Karpas-422 (cell line): ENCODE data around the gene CXCR1. TPM values are rescaled to one million over a fixed set of nuclear protein-coding genes. Genes with fewer than 3 reads are reported as not detected.

Source experiments
- DNase-seq: peaks from one replicate; pipeline ENCODE4 v3.0.0-alpha.2; 2015
- H2AFZ ChIP-seq: fragments of 200-600 bp; sonication (generic); 2 replicates; pipeline ENCODE4 v1.6.1; 2014; ENCODE audit warnings: antibody characterized with exemption, low read length, mixed read lengths
- H3K27ac ChIP-seq: fragments of 200-600 bp; sonication (generic); 2 replicates; pipeline ENCODE4 v1.5.1; 2014; ENCODE audit warnings: mild to moderate bottlenecking, low read length, moderate library complexity
- H3K27me3 ChIP-seq: fragments of 200-600 bp; sonication (generic); 2 replicates; pipeline ENCODE4 v1.6.1; 2014; ENCODE audit warnings: low read length, mixed read lengths
- H3K36me3 ChIP-seq: fragments of 200-600 bp; sonication (generic); 2 replicates; pipeline ENCODE4 v1.6.1; 2014; ENCODE audit warnings: low read length, mixed read lengths; ENCODE audit not compliant: insufficient read depth
- H3K4me1 ChIP-seq: fragments of 200-600 bp; sonication (generic); 2 replicates; pipeline ENCODE4 v1.6.1; 2014; ENCODE audit warnings: mild to moderate bottlenecking, low read length, mixed read lengths
- H3K4me2 ChIP-seq: fragments of 200-600 bp; sonication (generic); 2 replicates; pipeline ENCODE4 v1.6.1; 2014; ENCODE audit warnings: low read length, low read depth, mild to moderate bottlenecking; ENCODE audit not compliant: poor library complexity, severe bottlenecking
- H3K4me3 ChIP-seq: fragments of 200-600 bp; sonication (generic); 2 replicates; pipeline ENCODE4 v1.5.1; 2014; ENCODE audit warnings: mild to moderate bottlenecking, antibody characterized with exemption, low read length, mixed read lengths
- H3K79me2 ChIP-seq: fragments of 200-600 bp; sonication (generic); 2 replicates; pipeline ENCODE4 v1.6.1; 2014; ENCODE audit warnings: mild to moderate bottlenecking, low read length, mixed read lengths
- H3K9ac ChIP-seq: fragments of 200-600 bp; sonication (generic); 2 replicates; pipeline ENCODE4 v1.6.0; 2014; ENCODE audit warnings: low read length
- H3K9me2 ChIP-seq: fragments of 200-600 bp; sonication (generic), shearing (Covaris generic); replicated peaks from 2 replicates; pipeline ENCODE4 v1.6.0; 2014; ENCODE audit warnings: mild to moderate bottlenecking, low read length, moderate library complexity; ENCODE audit not compliant: insufficient read depth
- H3K9me3 ChIP-seq: fragments of 300-700, 200-600 bp; sonication (generic); 2 replicates; pipeline ENCODE4 v1.6.1; 2014; ENCODE audit warnings: low read length, mixed read lengths
- H4K20me1 ChIP-seq: fragments of 200-600 bp; sonication (generic); 2 replicates; pipeline ENCODE4 v1.6.1; 2014; ENCODE audit warnings: mild to moderate bottlenecking, antibody characterized with exemption, low read length, low read depth; ENCODE audit not compliant: insufficient read depth
- total RNA-seq: library from RNA; depleted of rRNA; stranded (reverse); fragments of >200 nt; shearing (Covaris generic); gene quantifications from 2 replicates; pipeline ENCODE4 v1.2.3, GENCODE V29; 2014; ENCODE audit warnings: low replicate concordance

CXCR1 gene
- total RNA-seq, 1 experiment from 2014 or later, result not detected

- no peaks in the 10 kb centered on the region for H3K27me3 ChIP-seq
- DNase-seq, result no peak
- no peak overlapping the region for H3K27ac ChIP-seq
- H3K9me2 ChIP-seq, result no peaks in the 10 kb centered on the region
- no peaks in the 10 kb centered on the region for H4K20me1 ChIP-seq
- H3K36me3 ChIP-seq, result no peaks in the 10 kb centered on the region
- no peak overlapping the region for H3K4me2 ChIP-seq
- no peaks in the 10 kb centered on the region for H3K9me3 ChIP-seq
- no peak overlapping the region for H3K4me3 ChIP-seq
- H3K4me1 ChIP-seq, result peaks cover 5% of the 10 kb centered on the region
- H2AFZ ChIP-seq, result no peak overlapping the region
- no peaks in the 10 kb centered on the region for H3K79me2 ChIP-seq
- no peak overlapping the region for H3K9ac ChIP-seq
These were observed 14.0 kb downstream of the CXCR1 start for GRCh38 chr2:218152777-218153176.

GRCh38 chr2:218152172-218152571 is 14.6 kb downstream of the CXCR1 start:
- Histone ChIP-seq H3K27ac (no peak overlapping the region), H3K4me1 (peaks cover 5% of the 10 kb centered on the region), H2AFZ (no peak overlapping the region), H3K27me3 (no peaks in the 10 kb centered on the region), H3K4me3 (no peak overlapping the region), H3K9me2 (no peaks in the 10 kb centered on the region), H4K20me1 (no peaks in the 10 kb centered on the region), H3K9me3 (no peaks in the 10 kb centered on the region), H3K79me2 (no peaks in the 10 kb centered on the region), H3K9ac (no peak overlapping the region), H3K4me2 (no peak overlapping the region), H3K36me3 (no peaks in the 10 kb centered on the region)
- no peak for DNase-seq

- H3K9me3 ChIP-seq, result no peaks in the 10 kb centered on the region
- H3K36me3 ChIP-seq, result no peaks in the 10 kb centered on the region
- no peaks in the 10 kb centered on the region for H4K20me1 ChIP-seq
- H3K4me3 ChIP-seq, result no peak overlapping the region
- no peak overlapping the region for H3K27ac ChIP-seq
- no peak overlapping the region for H2AFZ ChIP-seq
- no peak overlapping the region for H3K4me2 ChIP-seq
- no peak overlapping the region for H3K9ac ChIP-seq
- DNase-seq, result peak; percentile 51
- H3K9me2 ChIP-seq, result no peaks in the 10 kb centered on the region
- no peaks in the 10 kb centered on the region for H3K79me2 ChIP-seq
- H3K4me1 ChIP-seq, result peaks cover 5% of the 10 kb centered on the region
- no peaks in the 10 kb centered on the region for H3K27me3 ChIP-seq
These were observed 16.8 kb downstream of the CXCR1 start for GRCh38 chr2:218149848-218150440.

GRCh38 chr2:218149098-218149497 is 17.7 kb downstream of the CXCR1 start:
- Histone ChIP-seq H2AFZ (no peak overlapping the region), H3K79me2 (no peaks in the 10 kb centered on the region), H3K27me3 (no peaks in the 10 kb centered on the region), H3K9ac (no peak overlapping the region), H3K9me3 (no peaks in the 10 kb centered on the region), H4K20me1 (no peaks in the 10 kb centered on the region), H3K36me3 (no peaks in the 10 kb centered on the region), H3K4me2 (no peak overlapping the region), H3K4me3 (no peak overlapping the region), H3K4me1 (peaks cover 5% of the 10 kb centered on the region), H3K9me2 (no peaks in the 10 kb centered on the region), H3K27ac (no peak overlapping the region)
- DNase-seq, result no peak

GRCh38 chr2:218146056-218146455 is 20.7 kb downstream of the CXCR1 start:
- H3K79me2 ChIP-seq, result no peaks in the 10 kb centered on the region
- no peak overlapping the region for H3K27ac ChIP-seq
- DNase-seq, result no peak
- H4K20me1 ChIP-seq, result no peaks in the 10 kb centered on the region
- no peak overlapping the region for H3K4me2 ChIP-seq
- no peaks in the 10 kb centered on the region for H3K27me3 ChIP-seq
- no peaks in the 10 kb centered on the region for H3K9me3 ChIP-seq
- H3K9ac ChIP-seq, result no peak overlapping the region
- no peak overlapping the region for H2AFZ ChIP-seq
- H3K36me3 ChIP-seq, result no peaks in the 10 kb centered on the region
- no peak overlapping the region for H3K4me3 ChIP-seq
- H3K4me1 ChIP-seq, result peaks cover 5% of the 10 kb centered on the region
- no peaks in the 10 kb centered on the region for H3K9me2 ChIP-seq

- no peak for DNase-seq
- no peak overlapping the region for H2AFZ ChIP-seq
- no peak overlapping the region for H3K27ac ChIP-seq
- no peaks in the 10 kb centered on the region for H3K36me3 ChIP-seq
- no peaks in the 10 kb centered on the region for H3K79me2 ChIP-seq
- H4K20me1 ChIP-seq, result no peaks in the 10 kb centered on the region
- no peak overlapping the region for H3K4me3 ChIP-seq
- no peaks in the 10 kb centered on the region for H3K9me2 ChIP-seq
- H3K27me3 ChIP-seq, result no peaks in the 10 kb centered on the region
- H3K4me1 ChIP-seq, result peaks cover 5% of the 10 kb centered on the region
- H3K4me2 ChIP-seq, result no peak overlapping the region
- no peak overlapping the region for H3K9ac ChIP-seq
- no peaks in the 10 kb centered on the region for H3K9me3 ChIP-seq
These were observed 21.6 kb downstream of the CXCR1 start for GRCh38 chr2:218145124-218145523.

- no peak for DNase-seq
- peaks cover 4% of the 10 kb centered on the region; the same call in 1 of the 2 replicates for H3K27me3 ChIP-seq
- no peak overlapping the region for H3K4me2 ChIP-seq
- no peak overlapping the region for H3K27ac ChIP-seq
- H3K9me3 ChIP-seq, result no peaks in the 10 kb centered on the region
- H2AFZ ChIP-seq, result no peak overlapping the region
- H3K36me3 ChIP-seq, result no peaks in the 10 kb centered on the region
- H4K20me1 ChIP-seq, result no peaks in the 10 kb centered on the region
- no peaks in the 10 kb centered on the region for H3K79me2 ChIP-seq
- H3K4me1 ChIP-seq, result no peaks in the 10 kb centered on the region
- H3K4me3 ChIP-seq, result no peak overlapping the region
- H3K9ac ChIP-seq, result no peak overlapping the region
- no peaks in the 10 kb centered on the region for H3K9me2 ChIP-seq
These were observed 28.7 kb downstream of the CXCR1 start for GRCh38 chr2:218138047-218138446.

GRCh38 chr2:218137514-218137913 is 29.2 kb downstream of the CXCR1 start:
- Histone ChIP-seq H3K4me1 (no peaks in the 10 kb centered on the region), H3K27me3 (peaks cover 4% of the 10 kb centered on the region; the same call in 1 of the 2 replicates), H4K20me1 (no peaks in the 10 kb centered on the region), H3K9me3 (no peaks in the 10 kb centered on the region), H3K36me3 (no peaks in the 10 kb centered on the region), H3K4me2 (no peak overlapping the region), H3K4me3 (no peak overlapping the region), H3K9me2 (no peaks in the 10 kb centered on the region), H2AFZ (no peak overlapping the region), H3K27ac (no peak overlapping the region), H3K9ac (no peak overlapping the region), H3K79me2 (no peaks in the 10 kb centered on the region)
- no peak for DNase-seq
